AG04449 (cell line): ENCODE results near the gene ISCU.

Experiments used
- CTCF ChIA-PET: fragments of 350-600 bp; formaldehyde crosslinking; extraction: SDS; loops from one replicate; lab custom pipeline; 2021; ENCODE audit warnings: antibody characterized with exemption; lab: Yijun Ruan, JAX
- POLR2A ChIA-PET: fragments of 400-600, 350-600 bp; formaldehyde crosslinking; extraction: SDS; loops from one replicate; lab custom pipeline; 2020; ENCODE audit warnings: antibody characterized with exemption, inconsistent platforms; lab: Yijun Ruan, JAX
- DNase-seq: peaks from one replicate; pipeline ENCODE4 v3.0.0-alpha.2; 2010; ENCODE audit warnings: low read depth, low spot score
- H3K4me3 ChIP-seq: 2 replicates; pipeline ENCODE4 v1.5.1; 2011; ENCODE audit warnings: low read depth, mild to moderate bottlenecking, control low read depth, low read length
- TF ChIP-seq, protein P1 (sequence below): IDR thresholded peaks from one replicate; pipeline ENCODE4 v1.5.1; 2011; ENCODE audit warnings: mild to moderate bottlenecking, moderate library complexity, low read length, control low read depth, inconsistent platforms; ENCODE audit not compliant: insufficient read depth; ENCODE audit errors: missing control alignments

ISCU gene

DNA sequence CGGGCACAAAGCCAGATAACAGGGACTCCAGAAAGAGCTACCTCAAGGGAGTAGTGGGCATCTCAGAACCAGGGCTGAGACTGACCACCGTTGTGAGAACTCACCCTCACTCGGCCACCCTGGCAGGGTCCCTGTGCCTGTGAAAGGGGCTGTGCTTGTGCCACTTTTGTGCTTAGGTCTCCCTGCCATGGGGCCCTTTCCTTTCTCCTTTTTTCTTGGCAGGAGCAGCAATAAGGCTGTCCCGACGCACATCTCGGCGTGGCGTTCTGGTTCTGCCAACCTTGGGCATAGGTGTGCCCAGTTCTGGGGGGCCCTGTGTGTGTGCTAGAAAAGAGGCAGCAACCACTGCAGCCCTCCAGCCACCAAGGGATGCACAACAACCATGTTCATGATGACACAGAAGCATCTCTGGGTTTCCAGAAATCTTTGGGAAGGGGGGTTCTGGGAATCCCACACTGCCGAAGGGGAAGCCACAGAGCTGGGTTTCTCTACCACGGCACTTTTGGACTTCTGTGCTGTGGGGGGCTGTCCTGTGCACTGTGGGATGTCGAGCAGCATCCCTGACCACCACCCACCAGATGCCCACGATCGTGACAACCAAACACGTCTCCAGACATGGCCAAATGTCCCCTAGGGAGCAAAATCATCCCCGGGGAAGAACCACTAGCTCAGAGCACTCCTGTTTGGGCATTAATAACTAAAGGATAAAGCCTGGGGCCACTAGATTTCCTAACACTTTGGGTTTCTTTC, 48.6 kb downstream of the ISCU start:
- H3K4me3 ChIP-seq = no peak overlapping the region
- TF ChIP-seq, protein P1, sequence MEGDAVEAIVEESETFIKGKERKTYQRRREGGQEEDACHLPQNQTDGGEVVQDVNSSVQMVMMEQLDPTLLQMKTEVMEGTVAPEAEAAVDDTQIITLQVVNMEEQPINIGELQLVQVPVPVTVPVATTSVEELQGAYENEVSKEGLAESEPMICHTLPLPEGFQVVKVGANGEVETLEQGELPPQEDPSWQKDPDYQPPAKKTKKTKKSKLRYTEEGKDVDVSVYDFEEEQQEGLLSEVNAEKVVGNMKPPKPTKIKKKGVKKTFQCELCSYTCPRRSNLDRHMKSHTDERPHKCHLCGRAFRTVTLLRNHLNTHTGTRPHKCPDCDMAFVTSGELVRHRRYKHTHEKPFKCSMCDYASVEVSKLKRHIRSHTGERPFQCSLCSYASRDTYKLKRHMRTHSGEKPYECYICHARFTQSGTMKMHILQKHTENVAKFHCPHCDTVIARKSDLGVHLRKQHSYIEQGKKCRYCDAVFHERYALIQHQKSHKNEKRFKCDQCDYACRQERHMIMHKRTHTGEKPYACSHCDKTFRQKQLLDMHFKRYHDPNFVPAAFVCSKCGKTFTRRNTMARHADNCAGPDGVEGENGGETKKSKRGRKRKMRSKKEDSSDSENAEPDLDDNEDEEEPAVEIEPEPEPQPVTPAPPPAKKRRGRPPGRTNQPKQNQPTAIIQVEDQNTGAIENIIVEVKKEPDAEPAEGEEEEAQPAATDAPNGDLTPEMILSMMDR = no peak
- DNase-seq = no peak
- POLR2A ChIA-PET = no interaction called here
- CTCF ChIA-PET = interaction anchor here (0.7 to 17.4 kb wide), 5 partner anchors 9 to 473 kb away, joined by 3 to 1115 read pairs (median 6); partner anchors contain the start of genes ISCU, SART3 and TMEM119

DNA sequence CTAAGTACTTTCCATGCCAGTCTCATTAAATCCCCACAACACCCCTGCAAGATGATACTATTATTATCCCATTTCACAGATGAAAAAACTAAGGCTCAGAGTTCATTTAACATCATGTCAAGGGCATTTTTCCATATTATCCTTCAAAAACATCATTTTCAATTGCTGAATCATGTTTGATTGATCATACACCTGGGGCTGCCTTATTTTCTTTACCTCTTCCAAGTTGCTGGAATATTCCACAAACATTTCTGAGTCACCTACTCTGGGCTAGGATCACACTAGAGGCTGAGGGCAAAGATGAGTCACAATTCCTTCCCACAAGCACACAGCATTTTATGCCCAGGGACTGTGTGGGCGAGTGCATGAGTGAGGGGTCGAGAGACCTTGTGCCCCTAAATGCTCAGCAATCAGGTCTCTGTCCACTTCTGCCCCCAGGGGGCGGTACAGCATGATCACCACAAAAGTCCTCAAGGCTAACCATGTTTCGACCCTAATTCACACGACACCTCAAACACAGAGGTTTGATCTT, 49.6 kb downstream of the ISCU start:
- TF ChIP-seq, protein P1 = peak; percentile 37
- ChIA-PET CTCF (interaction anchor here (1.0 to 17.4 kb wide), 6 partner anchors 8 to 45 kb away, joined by 3 to 1115 read pairs (median 6); partner anchors contain the start of genes ISCU, SART3 and TMEM119), POLR2A (no interaction called here)
- DNase-seq = peak; percentile 31
- H3K4me3 ChIP-seq = no peak overlapping the region

DNA sequence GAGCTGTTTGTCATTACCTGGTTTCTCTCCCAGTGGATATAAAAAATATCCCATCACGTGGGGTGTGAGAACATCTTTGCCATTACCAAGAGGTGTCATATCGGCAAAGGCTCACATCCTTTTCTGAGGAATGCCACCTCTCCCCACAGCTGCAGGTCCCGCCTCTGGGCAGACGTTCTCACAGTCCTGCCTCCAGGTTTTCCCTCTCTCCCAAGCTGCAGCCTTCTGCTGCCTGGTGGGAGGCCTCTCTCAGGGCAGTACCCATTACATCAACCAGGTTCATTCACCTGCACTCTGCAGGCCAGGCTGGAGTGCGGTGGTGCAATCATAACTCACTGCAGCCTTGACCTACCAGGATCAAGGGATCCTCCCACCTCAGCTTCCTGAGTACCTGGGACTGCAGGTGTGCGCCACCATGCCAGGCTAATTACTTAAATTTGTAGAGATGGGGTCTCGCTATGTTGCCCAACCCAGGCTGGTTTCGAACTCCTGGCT, 50.4 kb downstream of the ISCU start:
- POLR2A ChIA-PET = no interaction called here
- CTCF ChIA-PET = interaction anchor here (1.0 to 17.4 kb wide), 4 partner anchors 14 to 191 kb away, joined by 3 to 1115 read pairs (median 3); partner anchors contain the start of genes ISCU and SART3
- DNase-seq = no peak
- TF ChIP-seq, protein P1 = no peak
- H3K4me3 ChIP-seq = no peak overlapping the region

DNA sequence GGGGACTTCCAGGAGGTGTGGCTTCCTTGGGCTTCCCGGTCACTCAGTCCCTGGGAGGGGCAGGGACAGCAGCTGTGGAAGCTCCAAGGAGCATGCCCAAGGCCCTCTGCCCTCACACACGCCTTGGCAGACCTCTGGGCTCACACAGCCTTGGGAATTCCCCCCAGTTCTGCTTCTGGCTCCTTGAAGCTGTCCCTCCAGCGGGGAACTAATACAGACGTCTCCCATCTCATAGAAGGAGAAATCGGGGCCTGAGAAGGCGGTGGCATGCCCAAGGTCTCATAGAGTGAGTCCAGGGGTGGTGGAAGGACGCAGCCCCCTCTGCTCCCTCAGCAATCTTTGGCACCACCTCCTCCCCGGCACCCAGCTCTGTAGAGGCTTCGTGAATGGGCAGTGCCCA, 51.2 kb downstream of the ISCU start:
- ChIA-PET CTCF (interaction anchor here (1.1 to 17.4 kb wide), 2 partner anchors 47 to 191 kb away, joined by 3 to 1115 read pairs; partner anchors contain the start of genes ISCU and SART3), POLR2A (no interaction called here)
- DNase-seq = no peak
- TF ChIP-seq, protein P1 = no peak
- H3K4me3 ChIP-seq = no peak overlapping the region

DNA sequence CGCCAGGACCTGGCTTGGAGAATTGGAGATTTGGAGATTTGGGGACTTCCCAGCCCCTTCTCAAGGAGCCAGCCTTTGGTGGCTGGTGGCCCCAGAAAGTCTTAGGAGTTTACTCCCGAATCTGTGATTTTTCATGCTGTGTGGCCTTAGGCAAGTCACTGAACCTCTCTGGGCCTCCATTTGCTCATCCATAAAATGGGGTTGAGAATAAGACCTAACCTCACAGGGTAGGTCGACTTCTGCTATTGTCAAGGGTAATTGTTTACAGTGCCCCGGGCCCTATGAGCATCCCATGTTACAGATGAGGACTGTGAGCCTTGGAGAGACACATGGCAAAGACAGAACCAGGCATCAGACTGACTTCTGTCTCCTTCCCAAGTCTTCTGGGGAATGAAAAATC, 51.6 kb downstream of the ISCU start:
- POLR2A ChIA-PET = no interaction called here
- no peak overlapping the region for H3K4me3 ChIP-seq
- TF ChIP-seq, protein P1 = no peak
- CTCF ChIA-PET = interaction anchor here (1.1 to 17.4 kb wide), 2 partner anchors 47 to 190 kb away, joined by 3 to 1115 read pairs; partner anchors contain the start of genes ISCU and SART3
- DNase-seq = no peak

DNA sequence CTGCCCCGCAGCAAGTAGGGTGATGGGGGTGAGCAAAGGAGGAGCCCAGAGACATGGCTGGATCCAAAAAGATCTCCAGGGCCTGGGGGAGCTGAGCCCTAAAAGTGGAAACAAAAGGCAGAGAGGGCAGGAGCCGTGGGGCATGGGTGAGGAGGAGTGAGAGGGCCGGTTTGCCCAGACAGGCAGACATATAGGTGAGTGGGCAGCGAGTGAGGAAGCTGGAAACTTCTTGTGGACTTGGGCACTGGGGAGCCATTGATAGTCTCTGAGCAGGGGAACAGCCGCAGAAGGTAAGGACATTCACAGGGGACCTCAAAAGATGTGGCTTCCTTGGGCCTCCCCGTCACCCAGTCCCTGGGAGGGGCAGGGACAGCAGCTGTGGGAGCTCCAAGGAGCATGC, 52.2 kb downstream of the ISCU start:
- ChIA-PET POLR2A (no interaction called here), CTCF (interaction anchor here (17.4 kb wide), 1 partner anchor 48 kb away, joined by 1115 read pairs; the partner anchor contains the start of genes ISCU and SART3)
- DNase-seq = no peak
- no peak overlapping the region for H3K4me3 ChIP-seq
- TF ChIP-seq, protein P1 = no peak
